ENCODE results near the gene SLC2A6.

The SLC2A6 gene

DNA sequence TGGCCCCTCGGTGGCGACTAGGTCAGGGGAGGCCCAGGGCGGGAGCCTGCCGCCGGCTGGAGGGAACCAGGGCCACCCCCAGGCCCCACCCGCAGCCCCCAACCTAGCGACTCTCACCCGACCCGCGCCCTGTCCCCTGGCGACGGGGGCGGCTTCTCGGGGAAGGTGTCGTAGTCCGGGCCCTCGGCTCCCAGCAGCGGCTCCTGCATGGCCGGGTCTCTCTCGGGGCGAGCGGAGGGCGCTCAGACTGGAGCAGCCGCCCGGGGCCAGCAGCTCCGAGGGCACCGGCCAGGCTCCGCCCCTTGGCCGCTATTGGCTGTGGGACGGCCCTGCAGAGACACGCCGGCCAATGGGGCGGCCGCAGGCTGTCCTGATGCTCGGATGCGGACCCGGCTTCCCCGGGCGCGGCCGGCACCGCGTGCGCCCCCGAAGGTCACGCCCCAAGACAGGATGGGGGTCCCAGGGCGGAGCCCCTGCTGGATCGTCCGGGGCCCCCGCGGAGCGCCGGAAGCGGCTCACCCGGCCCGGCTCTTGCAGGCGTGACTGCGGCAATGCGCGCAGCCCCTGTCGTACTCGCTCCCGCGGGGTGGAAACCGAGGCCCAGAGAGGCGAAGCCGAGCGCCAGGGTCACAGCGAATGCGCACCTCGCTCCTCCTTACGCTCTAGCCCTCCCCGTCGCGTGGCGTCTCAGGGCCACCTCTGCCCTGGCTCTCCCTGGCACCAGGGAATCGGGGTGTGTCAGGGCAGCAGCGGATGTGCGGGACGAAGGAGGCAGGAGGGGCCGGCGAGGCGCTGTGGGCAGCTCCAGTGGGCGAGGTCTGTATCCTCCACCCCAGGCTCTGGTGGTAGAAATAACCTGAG is at the start of gene SLC2A6:
Gene SLC2A6, minus strand, starts transcription at position 249 of the 861 bp plus-strand sequence. Its CDS starts 40 bp downstream, at position 209.
- no peak for TF ChIP-seq CTCF (conservative IDR thresholded peaks at IDR 0.05; ENCODE audit: low read depth)
- POLR2A ChIA-PET (ENCODE audit: low non-redundant PET) = interaction anchor here (1.0 to 1.7 kb wide), 2 partner anchors 10 to 20 kb away, joined by 3 to 5 read pairs; partner anchors contain the start of gene CACFD1
- peak within 1 kb of the TSS; percentile 74 for H3K27ac ChIP-seq
- DNase-seq (ENCODE audit: low spot score) = peak; percentile 98
- CTCF ChIA-PET = interaction anchor here (0.6 to 1.6 kb wide), 5 partner anchors 29 to 718 kb away, joined by 3 to 7 read pairs (median 3); no protein-coding TSS in a partner anchor

- CTCF ChIA-PET = interaction anchor here (1.0 kb wide), 1 partner anchor 215 kb away, joined by 4 read pairs; no protein-coding TSS in a partner anchor
- DNase-seq (ENCODE audit: low spot score) = no peak
- no peak for TF ChIP-seq CTCF (conservative IDR thresholded peaks at IDR 0.05; ENCODE audit: low read depth)
- POLR2A ChIA-PET (ENCODE audit: low non-redundant PET) = no interaction called here
- no peak overlapping the region for H3K27ac ChIP-seq
Measured at GRCh38 chr9:133528001-133528875, 49.3 kb upstream of the SLC2A6 start.

GRCh38 chr9:133527444-133527920 is 48.6 kb upstream of the SLC2A6 start:
- ChIA-PET CTCF (interaction anchor here (0.6 kb wide), 1 partner anchor 63 kb away, joined by 3 read pairs; no protein-coding TSS in a partner anchor), POLR2A (ENCODE audit: low non-redundant PET) (no interaction called here)
- TF ChIP-seq CTCF (conservative IDR thresholded peaks at IDR 0.05; ENCODE audit: low read depth) = no peak
- H3K27ac ChIP-seq = no peak overlapping the region
- no peak for DNase-seq (ENCODE audit: low spot score)

DNA sequence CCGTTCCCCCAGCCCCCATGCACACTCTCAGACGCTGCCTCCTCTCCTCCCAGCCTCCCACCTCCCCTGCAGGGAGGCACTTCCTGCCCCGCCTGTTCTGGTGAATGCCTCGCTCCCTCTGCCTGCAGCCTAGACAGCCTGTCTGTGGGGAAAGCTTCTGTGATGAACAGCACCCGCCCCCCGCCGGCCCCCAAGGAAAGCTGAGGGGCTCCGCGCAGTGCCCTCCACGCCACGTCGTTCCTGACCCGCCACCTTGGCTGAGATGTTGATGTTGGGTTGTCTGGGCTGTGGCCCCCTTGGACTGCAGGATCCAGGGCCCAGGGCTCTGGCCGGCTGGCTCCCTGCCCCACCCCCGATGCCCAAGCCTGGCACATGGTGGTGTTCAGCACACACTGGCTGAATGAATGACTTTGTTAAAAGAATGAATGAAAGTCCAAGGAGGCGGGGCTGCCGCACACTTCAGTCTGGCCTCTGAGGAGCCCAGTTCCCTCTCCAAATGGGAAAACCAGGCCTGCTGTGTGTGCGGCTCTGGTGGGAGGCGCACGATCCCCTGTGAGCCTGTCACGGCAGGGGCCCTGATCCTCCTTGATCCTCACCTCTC is 47.9 kb upstream of the SLC2A6 start:
- POLR2A ChIA-PET (ENCODE audit: low non-redundant PET) = no interaction called here
- no peak for DNase-seq (ENCODE audit: low spot score)
- CTCF ChIA-PET = interaction anchor here (0.6 kb wide), 1 partner anchor 63 kb away, joined by 3 read pairs; no protein-coding TSS in a partner anchor
- no peak overlapping the region for H3K27ac ChIP-seq
- TF ChIP-seq CTCF (conservative IDR thresholded peaks at IDR 0.05; ENCODE audit: low read depth) = no peak

DNA sequence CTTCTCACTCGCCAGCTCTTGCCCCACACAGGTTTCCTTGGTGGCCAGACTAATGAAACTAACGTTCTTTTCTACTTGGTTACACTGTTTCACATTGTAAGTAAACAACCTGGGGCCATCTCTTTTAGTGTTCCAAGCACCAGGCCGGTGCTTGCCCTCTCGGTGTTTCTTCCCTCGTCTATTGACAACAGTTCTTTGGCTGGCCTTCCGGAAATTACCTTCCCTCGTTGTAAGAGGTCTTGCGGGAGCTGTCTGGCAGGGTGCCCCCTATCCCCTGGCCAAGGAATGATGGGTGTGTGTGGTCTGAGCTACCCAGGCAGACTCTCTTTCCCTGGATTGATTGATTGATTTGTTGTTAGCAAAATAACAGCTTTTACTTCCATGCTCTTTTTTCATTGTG is 46.8 kb upstream of the SLC2A6 start:
- H3K27ac ChIP-seq = no peak overlapping the region
- ChIA-PET POLR2A (ENCODE audit: low non-redundant PET) (no interaction called here), CTCF (no interaction called here)
- TF ChIP-seq CTCF (conservative IDR thresholded peaks at IDR 0.05; ENCODE audit: low read depth) = no peak
- DNase-seq (ENCODE audit: low spot score) = no peak

Measured in RWPE1 (cell line).